ENCODE data around the gene PCDH1. TPM values are rescaled to one million over a fixed set of nuclear protein-coding genes. Genes with fewer than 3 reads are reported as not detected.
"Not testable (repeated sequence)": the region's sequence is repeated elsewhere in the genome, so short reads cannot be mapped to it uniquely, and the experiment has no call there.

The PCDH1 gene
- total RNA-seq, 1 donor from 2014 or later, result 7.9 TPM

DNA sequence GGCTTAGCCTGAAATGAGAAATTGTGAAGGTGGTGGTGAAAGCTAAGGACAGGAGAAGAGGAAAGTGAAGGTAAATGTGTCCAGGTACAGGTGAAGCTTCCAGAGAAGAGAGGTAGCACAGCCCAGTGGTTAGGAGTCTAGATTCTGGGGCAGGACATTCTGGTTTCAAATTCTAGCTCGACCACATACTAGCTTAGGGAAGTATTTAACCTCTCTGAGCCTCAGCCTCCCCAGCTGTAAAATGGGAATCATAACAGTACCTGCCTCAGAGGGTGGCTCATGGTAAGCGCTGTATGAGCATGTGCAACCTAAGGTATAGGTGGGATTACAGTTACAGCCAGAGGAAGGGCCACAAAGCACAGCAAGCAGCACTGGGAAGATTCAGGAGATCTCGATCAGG, 55.2 kb downstream of the PCDH1 start:
- no peaks in the 10 kb centered on the region for H3K4me1 Mint-ChIP-seq (ENCODE audit: low read depth, unreplicated experiment)
- H3K27ac Mint-ChIP-seq (ENCODE audit: unreplicated experiment), result no peak overlapping the region

DNA sequence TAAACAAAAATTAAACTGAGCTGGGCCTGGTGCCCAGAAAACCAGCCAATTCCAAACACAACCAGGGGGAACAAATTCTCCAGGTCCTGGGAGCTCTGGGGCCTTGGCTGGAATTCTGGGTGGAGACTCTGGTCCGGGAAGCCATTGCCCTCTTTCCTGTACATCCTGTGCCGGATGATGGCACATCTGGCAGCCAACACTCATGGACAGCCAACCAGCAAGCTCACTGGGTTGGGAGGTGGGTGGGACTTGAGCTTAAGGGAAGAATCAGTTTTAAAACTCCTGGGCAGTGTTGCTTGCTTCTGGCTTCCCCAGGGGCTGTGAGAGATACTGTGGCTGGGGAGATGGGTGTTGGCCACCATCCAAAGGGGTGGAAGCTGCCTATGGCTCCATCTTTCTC, 56.1 kb downstream of the PCDH1 start:
- H3K36me3 Mint-ChIP-seq (ENCODE audit: unreplicated experiment), result no peaks in the 10 kb centered on the region
- DNase-seq, result no peak
- peaks cover 1% of the 10 kb centered on the region for H3K9me3 Mint-ChIP-seq (ENCODE audit: unreplicated experiment)
- no peak overlapping the region for H3K4me3 Mint-ChIP-seq (ENCODE audit: unreplicated experiment)
- TF ChIP-seq, protein P1, sequence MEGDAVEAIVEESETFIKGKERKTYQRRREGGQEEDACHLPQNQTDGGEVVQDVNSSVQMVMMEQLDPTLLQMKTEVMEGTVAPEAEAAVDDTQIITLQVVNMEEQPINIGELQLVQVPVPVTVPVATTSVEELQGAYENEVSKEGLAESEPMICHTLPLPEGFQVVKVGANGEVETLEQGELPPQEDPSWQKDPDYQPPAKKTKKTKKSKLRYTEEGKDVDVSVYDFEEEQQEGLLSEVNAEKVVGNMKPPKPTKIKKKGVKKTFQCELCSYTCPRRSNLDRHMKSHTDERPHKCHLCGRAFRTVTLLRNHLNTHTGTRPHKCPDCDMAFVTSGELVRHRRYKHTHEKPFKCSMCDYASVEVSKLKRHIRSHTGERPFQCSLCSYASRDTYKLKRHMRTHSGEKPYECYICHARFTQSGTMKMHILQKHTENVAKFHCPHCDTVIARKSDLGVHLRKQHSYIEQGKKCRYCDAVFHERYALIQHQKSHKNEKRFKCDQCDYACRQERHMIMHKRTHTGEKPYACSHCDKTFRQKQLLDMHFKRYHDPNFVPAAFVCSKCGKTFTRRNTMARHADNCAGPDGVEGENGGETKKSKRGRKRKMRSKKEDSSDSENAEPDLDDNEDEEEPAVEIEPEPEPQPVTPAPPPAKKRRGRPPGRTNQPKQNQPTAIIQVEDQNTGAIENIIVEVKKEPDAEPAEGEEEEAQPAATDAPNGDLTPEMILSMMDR (IDR thresholded peaks at IDR 0.05; ENCODE audit: partially characterized antibody, unreplicated experiment), result no peak
- peaks cover 3% of the 10 kb centered on the region for H3K27me3 Mint-ChIP-seq (ENCODE audit: unreplicated experiment)
- peaks cover under 1% of the 10 kb centered on the region for H3K4me1 Mint-ChIP-seq (ENCODE audit: low read depth, unreplicated experiment)
- peak overlapping the region; percentile 28 for H3K27ac Mint-ChIP-seq (ENCODE audit: unreplicated experiment)

More for the DNA sequence above, 55.2 kb downstream of the PCDH1 start:
- H3K36me3 Mint-ChIP-seq (ENCODE audit: unreplicated experiment), result no peaks in the 10 kb centered on the region
- no peak overlapping the region for H3K4me3 Mint-ChIP-seq (ENCODE audit: unreplicated experiment)
- H3K27me3 Mint-ChIP-seq (ENCODE audit: unreplicated experiment), result peaks cover 3% of the 10 kb centered on the region
- TF ChIP-seq, protein P1 (IDR thresholded peaks at IDR 0.05; ENCODE audit: partially characterized antibody, unreplicated experiment), result no peak
- peaks cover 1% of the 10 kb centered on the region for H3K9me3 Mint-ChIP-seq (ENCODE audit: unreplicated experiment)
- DNase-seq, result no peak

DNA sequence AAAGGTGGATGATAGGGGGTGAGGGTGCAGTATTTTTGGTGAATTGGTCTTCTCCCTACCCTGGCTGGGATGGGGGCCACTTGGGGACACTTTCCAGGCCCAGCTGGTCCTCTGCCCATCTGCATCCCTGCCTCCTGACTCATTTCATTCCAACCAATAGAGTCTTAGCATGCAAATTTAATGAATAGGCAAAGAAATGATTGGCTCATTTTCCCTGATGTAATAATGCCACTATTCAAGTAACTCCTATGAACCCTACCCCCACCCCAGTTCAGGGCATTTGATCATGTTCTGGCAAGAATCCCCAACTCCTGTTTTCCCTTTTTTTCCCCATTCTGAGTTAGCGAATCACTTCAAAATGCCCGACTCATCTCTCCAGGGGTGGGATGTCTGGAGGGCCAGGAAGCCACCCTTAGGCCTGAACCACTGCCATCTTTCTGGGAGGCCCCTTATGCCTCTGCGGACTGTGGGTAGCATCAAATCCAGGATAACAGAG, 56.7 kb downstream of the PCDH1 start:
- Mint-ChIP-seq H3K9me3 (ENCODE audit: unreplicated experiment) (peaks cover 1% of the 10 kb centered on the region), H3K4me3 (ENCODE audit: unreplicated experiment) (no peak overlapping the region), H3K27ac (ENCODE audit: unreplicated experiment) (peak overlapping the region; percentile 84), H3K27me3 (ENCODE audit: unreplicated experiment) (peaks cover 3% of the 10 kb centered on the region), H3K36me3 (ENCODE audit: unreplicated experiment) (no peaks in the 10 kb centered on the region), H3K4me1 (ENCODE audit: low read depth, unreplicated experiment) (peaks cover 2% of the 10 kb centered on the region)
- no peak for DNase-seq
- TF ChIP-seq, protein P1 (IDR thresholded peaks at IDR 0.05; ENCODE audit: partially characterized antibody, unreplicated experiment), result no peak

DNA sequence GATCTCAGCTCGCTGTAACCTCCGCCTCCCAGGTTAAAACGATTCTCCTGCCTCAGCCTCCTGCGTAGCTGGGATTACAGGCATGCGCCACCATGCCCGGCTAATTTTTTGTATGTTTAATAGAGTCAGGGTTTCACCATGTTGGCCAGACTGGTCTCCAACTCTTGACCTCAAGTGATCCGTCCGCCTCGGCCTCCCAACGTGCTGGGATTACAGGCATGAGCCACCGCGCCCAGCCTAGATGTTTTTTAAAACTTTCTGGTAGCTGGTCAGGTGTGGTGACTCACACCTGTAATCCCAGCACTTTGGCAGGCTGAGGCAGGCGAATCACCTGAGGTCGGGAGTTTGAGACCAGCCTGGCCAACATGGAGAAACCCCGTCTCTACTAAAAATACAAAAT, 57.5 kb downstream of the PCDH1 start:
- H3K27me3 Mint-ChIP-seq (ENCODE audit: unreplicated experiment); H3K4me1 Mint-ChIP-seq (ENCODE audit: low read depth, unreplicated experiment); H3K9me3 Mint-ChIP-seq (ENCODE audit: unreplicated experiment); H3K27ac Mint-ChIP-seq (ENCODE audit: unreplicated experiment); DNase-seq; H3K4me3 Mint-ChIP-seq (ENCODE audit: unreplicated experiment); H3K36me3 Mint-ChIP-seq (ENCODE audit: unreplicated experiment): not testable (repeated sequence)

DNA sequence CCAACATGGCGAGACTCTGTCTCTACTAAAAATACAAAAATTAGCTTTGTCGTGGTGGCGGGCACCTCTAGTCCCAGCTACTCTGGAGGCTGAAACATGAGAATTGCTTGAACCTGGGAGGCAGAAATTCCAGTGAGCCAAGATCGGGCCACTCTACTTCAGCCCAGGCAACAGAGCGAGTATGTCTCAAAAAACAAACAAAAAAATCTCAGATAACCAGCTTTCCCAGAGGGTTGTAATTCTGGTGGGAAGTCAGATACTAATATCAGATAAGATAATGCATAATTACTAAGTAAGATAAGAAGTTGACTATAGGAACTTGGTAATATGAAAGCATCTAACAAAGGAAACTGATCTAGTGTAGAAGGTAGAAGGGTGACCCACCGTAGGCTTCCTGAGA, 60.6 kb downstream of the PCDH1 start:
- no peak for DNase-seq
- peaks cover 10% of the 10 kb centered on the region for H3K4me1 Mint-ChIP-seq (ENCODE audit: low read depth, unreplicated experiment)

More for the DNA sequence above, 60.6 kb downstream of the PCDH1 start:
- TF ChIP-seq, protein P1 (IDR thresholded peaks at IDR 0.05; ENCODE audit: partially characterized antibody, unreplicated experiment), result no peak
- Mint-ChIP-seq H3K27me3 (ENCODE audit: unreplicated experiment) (peaks cover 5% of the 10 kb centered on the region), H3K9me3 (ENCODE audit: unreplicated experiment) (peaks cover 1% of the 10 kb centered on the region), H3K4me3 (ENCODE audit: unreplicated experiment) (no peak overlapping the region), H3K36me3 (ENCODE audit: unreplicated experiment) (no peaks in the 10 kb centered on the region), H3K27ac (ENCODE audit: unreplicated experiment) (no peak overlapping the region)

Measured in glutamatergic neuron (in vitro differentiated cells).